Neural cell (in vitro differentiated cells): ENCODE results near the gene PPIF.

Experiments
- CTCF ChIP-seq: fragments of 450-650 bp; IDR thresholded peaks from 2 replicates; pipeline ENCODE4 v1.5.1; 2014; ENCODE audit warnings: antibody characterized with exemption, mild to moderate bottlenecking, moderate library complexity; ENCODE audit not compliant: poor library complexity, severe bottlenecking
- EP300 ChIP-seq: fragments of 450-650 bp; conservative IDR thresholded peaks from 2 replicates; pipeline ENCODE4 v1.6.1; 2014; ENCODE audit warnings: antibody characterized with exemption, mild to moderate bottlenecking, moderate library complexity; ENCODE audit not compliant: poor library complexity, severe bottlenecking
- EZH2 ChIP-seq: fragments of 200-600, 300-800 bp; shearing (Covaris generic), sonication (generic); IDR thresholded peaks from 2 replicates; pipeline ENCODE4 v1.6.1; 2014; ENCODE audit warnings: antibody characterized with exemption, low read length, borderline replicate concordance, mild to moderate bottlenecking; ENCODE audit not compliant: insufficient read depth, poor library complexity, severe bottlenecking
- MXI1 ChIP-seq: fragments of 450-650 bp; conservative IDR thresholded peaks from 2 replicates; pipeline ENCODE4 v1.6.1; 2014; ENCODE audit warnings: antibody characterized with exemption, mild to moderate bottlenecking; ENCODE audit not compliant: poor library complexity, severe bottlenecking
- POLR2AphosphoS5 ChIP-seq: IDR thresholded peaks from 2 replicates; pipeline ENCODE4 v1.6.1; 2012
- REST ChIP-seq: IDR thresholded peaks from 2 replicates; pipeline ENCODE4 v1.6.1; 2012; ENCODE audit warnings: borderline replicate concordance
- TAF1 ChIP-seq: IDR thresholded peaks from 2 replicates; pipeline ENCODE4 v1.6.1; 2012; ENCODE audit warnings: low read depth

- TF ChIP-seq CTCF (no peak), REST (no peak), POLR2AphosphoS5 (no peak), MXI1 (no peak), EZH2 (no peak), TAF1 (no peak), EP300 (no peak)
Measured at GRCh38 chr10:79402951-79403350, 55.7 kb downstream of the PPIF start.
